ENCODE data around the gene PIP4K2A.

The PIP4K2A gene

DNA sequence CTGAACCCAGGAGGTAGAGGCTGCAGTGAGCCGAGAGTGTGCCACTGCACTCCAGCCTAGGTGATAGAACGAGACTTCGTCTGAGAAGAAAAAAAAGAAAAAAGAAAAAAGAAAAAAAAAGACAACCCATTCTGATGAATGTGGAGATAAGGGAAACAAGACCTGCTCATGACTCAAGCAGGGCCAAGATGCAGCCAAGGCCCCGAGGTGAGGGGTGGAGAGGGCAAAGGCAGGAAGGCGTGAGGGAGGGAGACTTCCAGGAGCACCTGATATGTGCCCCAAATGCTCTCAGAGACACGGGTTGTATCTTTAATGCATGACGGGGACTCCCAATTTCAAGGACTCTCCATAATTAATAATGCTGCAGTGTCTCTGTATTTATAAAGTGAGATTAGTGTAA is 134.6 kb downstream of the PIP4K2A start:
- TF ChIP-seq, protein P1, sequence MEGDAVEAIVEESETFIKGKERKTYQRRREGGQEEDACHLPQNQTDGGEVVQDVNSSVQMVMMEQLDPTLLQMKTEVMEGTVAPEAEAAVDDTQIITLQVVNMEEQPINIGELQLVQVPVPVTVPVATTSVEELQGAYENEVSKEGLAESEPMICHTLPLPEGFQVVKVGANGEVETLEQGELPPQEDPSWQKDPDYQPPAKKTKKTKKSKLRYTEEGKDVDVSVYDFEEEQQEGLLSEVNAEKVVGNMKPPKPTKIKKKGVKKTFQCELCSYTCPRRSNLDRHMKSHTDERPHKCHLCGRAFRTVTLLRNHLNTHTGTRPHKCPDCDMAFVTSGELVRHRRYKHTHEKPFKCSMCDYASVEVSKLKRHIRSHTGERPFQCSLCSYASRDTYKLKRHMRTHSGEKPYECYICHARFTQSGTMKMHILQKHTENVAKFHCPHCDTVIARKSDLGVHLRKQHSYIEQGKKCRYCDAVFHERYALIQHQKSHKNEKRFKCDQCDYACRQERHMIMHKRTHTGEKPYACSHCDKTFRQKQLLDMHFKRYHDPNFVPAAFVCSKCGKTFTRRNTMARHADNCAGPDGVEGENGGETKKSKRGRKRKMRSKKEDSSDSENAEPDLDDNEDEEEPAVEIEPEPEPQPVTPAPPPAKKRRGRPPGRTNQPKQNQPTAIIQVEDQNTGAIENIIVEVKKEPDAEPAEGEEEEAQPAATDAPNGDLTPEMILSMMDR (IDR thresholded peaks at IDR 0.05; ENCODE audit: insufficient read depth, missing control alignments) = no peak
- DNase-seq (ENCODE audit: insufficient read length, low spot score) (no peak), FAIRE-seq (no peak)

GRCh38 chr10:22573820-22574569 is 140.4 kb downstream of the PIP4K2A start:
- FAIRE-seq = no peak
- no peak for DNase-seq (ENCODE audit: insufficient read length, low spot score)
- TF ChIP-seq, protein P1 (IDR thresholded peaks at IDR 0.05; ENCODE audit: insufficient read depth, missing control alignments) = peak; percentile 37

DNA sequence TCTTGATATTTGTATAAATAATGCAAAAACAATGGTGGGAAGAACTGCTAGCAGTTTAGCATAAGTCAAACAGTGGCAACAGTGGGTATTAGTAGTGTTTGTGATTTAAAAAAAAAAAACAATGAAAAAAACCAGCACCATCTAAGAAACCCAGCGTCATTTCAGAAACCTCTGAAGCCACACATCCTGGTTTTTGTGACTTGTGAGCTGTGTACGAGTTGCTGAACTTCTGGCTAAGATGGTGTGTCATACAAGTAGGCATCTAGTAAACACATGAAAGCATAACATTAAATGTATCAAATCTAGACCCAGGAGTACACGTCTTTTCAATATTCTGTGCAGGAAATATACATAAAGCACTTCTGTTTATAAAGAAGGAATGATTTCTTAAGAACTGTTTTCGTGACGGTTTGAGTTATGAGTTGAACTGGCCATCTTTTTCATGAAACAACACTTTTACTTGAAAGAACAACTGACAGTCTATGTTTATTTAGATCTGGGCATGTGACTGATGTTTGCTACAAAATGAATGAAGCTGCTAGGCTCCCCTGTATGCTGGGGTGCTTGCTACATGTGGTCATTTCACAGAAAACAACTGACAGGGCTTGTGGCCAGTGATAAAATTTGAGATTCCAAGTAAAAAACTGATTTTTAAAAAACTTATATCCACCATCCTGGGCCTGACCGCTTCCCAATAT is 143.5 kb downstream of the PIP4K2A start:
- no peak for FAIRE-seq
- TF ChIP-seq, protein P1 (IDR thresholded peaks at IDR 0.05; ENCODE audit: insufficient read depth, missing control alignments) = no peak
- DNase-seq (ENCODE audit: insufficient read length, low spot score) = no peak

GRCh38 chr10:22570234-22570633 is 144.1 kb downstream of the PIP4K2A start:
- DNase-seq (ENCODE audit: insufficient read length, low spot score) = no peak
- TF ChIP-seq, protein P1 (IDR thresholded peaks at IDR 0.05; ENCODE audit: insufficient read depth, missing control alignments) = no peak

GRCh38 chr10:22568928-22569327 is 145.4 kb downstream of the PIP4K2A start:
- no peak for FAIRE-seq
- TF ChIP-seq, protein P1 (IDR thresholded peaks at IDR 0.05; ENCODE audit: insufficient read depth, missing control alignments) = no peak
- DNase-seq (ENCODE audit: insufficient read length, low spot score) = no peak

More at GRCh38 chr10:22570234-22570633, 144.1 kb downstream of the PIP4K2A start:
- FAIRE-seq = no peak

- TF ChIP-seq, protein P1 (IDR thresholded peaks at IDR 0.05; ENCODE audit: insufficient read depth, missing control alignments) = no peak
- no peak for FAIRE-seq
- no peak for DNase-seq (ENCODE audit: insufficient read length, low spot score)
These were observed 150.3 kb downstream of the PIP4K2A start for GRCh38 chr10:22564060-22564459.

DNA sequence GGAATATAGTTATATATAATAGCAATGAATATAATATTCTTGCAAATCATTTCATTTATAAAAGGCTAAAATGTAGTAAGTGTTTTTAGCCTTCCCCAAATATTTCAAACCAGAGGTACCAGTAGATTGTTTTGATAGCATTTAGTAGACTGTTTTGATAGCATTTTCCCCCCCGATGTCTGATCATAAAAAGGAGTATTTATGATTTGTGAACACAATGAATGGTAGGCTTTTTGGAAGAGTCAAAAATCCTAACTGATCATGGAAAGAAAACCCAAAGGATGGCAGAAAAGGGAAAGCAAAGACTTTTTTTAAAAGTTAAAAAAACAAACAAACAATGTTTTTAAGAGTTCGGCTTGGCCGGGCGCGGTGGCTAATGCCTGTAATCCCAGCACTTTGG is 152.5 kb downstream of the PIP4K2A start:
- DNase-seq (ENCODE audit: insufficient read length, low spot score) (no peak), FAIRE-seq (no peak)
- TF ChIP-seq, protein P1 (IDR thresholded peaks at IDR 0.05; ENCODE audit: insufficient read depth, missing control alignments) = no peak

Data from D721Med (cell line).